B cell (primary cell): ENCODE results near the gene FBXL16. TPM values are rescaled to one million over a fixed set of nuclear protein-coding genes. Genes with fewer than 3 reads are reported as not detected.

Experiments used
- ATAC-seq: fragments of 200-7000 bp; cut with Tn5 transposase; one replicate; pipeline ENCODE4 v1.10.0; 2021; ENCODE audit warnings: low read depth, mild to moderate bottlenecking, moderate number of reproducible peaks, moderate library complexity
- CTCF ChIA-PET: fragments of 350-600 bp; sonication (Branson Sonifier 250); formaldehyde crosslinking; loops from one replicate; lab custom pipeline; 2021; ENCODE audit warnings: antibody characterized with exemption, inconsistent platforms; lab: Charles Lee
- POLR2A ChIA-PET: fragments of 350-600 bp; sonication (Branson Sonifier 250); formaldehyde crosslinking; loops from one replicate; lab custom pipeline; 2021; ENCODE audit warnings: antibody characterized with exemption; lab: Charles Lee
- DNase-seq: peaks from one replicate; pipeline ENCODE4 v3.0.0; 2013
- H2AFZ ChIP-seq: 2 replicates; pipeline ENCODE4 v1.6.1; 2012; ENCODE audit warnings: mild to moderate bottlenecking, low read depth, low read length; ENCODE audit not compliant: insufficient read depth, poor library complexity, severe bottlenecking
- H3K27ac ChIP-seq, 2 donors: 1 replicate in 1 of 2; 2 replicates in 1 of 2; pipeline ENCODE4 v1.5.1; 2012 to 2013; ENCODE audit warnings: low read length in 2 of 2, mild to moderate bottlenecking in 2 of 2, moderate library complexity in 1 of 2
- H3K27me3 ChIP-seq, 4 experiments: fragments of 200-600 bp in 1 of 4; sonication (generic) in 1 of 4; replicated peaks in 1 of 4; 1 replicate in 2 of 4; 2 replicates in 2 of 4; pipeline versions ENCODE4 v1.6.1 to v1.7.0; 2013 to 2016; ENCODE audit warnings: low read length in 3 of 4, mild to moderate bottlenecking in 2 of 4, mixed read lengths in 1 of 4, moderate library complexity in 1 of 4; ENCODE audit not compliant: insufficient read depth in 4 of 4, control insufficient read depth in 3 of 4; ENCODE audit errors: control extremely low read depth in 1 of 4
- H3K36me3 ChIP-seq, 2 experiments: replicated peaks in 1 of 2; 1 replicate in 1 of 2; 2 replicates in 1 of 2; pipeline versions ENCODE4 v1.6.1 to v1.7.1; 2013; ENCODE audit warnings: low read length in 1 of 2; ENCODE audit not compliant: insufficient read depth in 2 of 2, control insufficient read depth in 1 of 2; ENCODE audit errors: control extremely low read depth in 1 of 2, extremely low read depth in 1 of 2
- H3K4me1 ChIP-seq, 2 donors: fragments of 200-600 bp in 1 of 2; sonication (generic) in 1 of 2; 1 replicate in 1 of 2; 2 replicates in 1 of 2; pipeline versions ENCODE4 v1.5.1 to v1.6.1; 2013 to 2017; ENCODE audit warnings: low read length in 2 of 2; ENCODE audit not compliant: control insufficient read depth in 2 of 2, insufficient read depth in 2 of 2
- H3K4me2 ChIP-seq: replicated peaks from 2 replicates; pipeline ENCODE3; 2012; ENCODE audit warnings: mild to moderate bottlenecking, low read depth, low read length; ENCODE audit not compliant: poor library complexity, severe bottlenecking
- H3K4me3 ChIP-seq, 5 experiments: fragments of 200-600 bp in 1 of 5; sonication (generic) in 1 of 5; 1 replicate in 3 of 5; 2 replicates in 2 of 5; pipeline versions ENCODE4 v1.5.1 to v1.7.0; 2011 to 2016; ENCODE audit warnings: low read length in 4 of 5, mild to moderate bottlenecking in 4 of 5, low read depth in 2 of 5, control low read depth in 1 of 5, moderate library complexity in 1 of 5; ENCODE audit not compliant: insufficient read depth in 1 of 5; ENCODE audit errors: control extremely low read depth in 1 of 5, extremely low read depth in 1 of 5
- H3K79me2 ChIP-seq: fragments of 200-600 bp; sonication (generic); one replicate; pipeline ENCODE4 v1.6.0; 2016; ENCODE audit warnings: low read length; ENCODE audit not compliant: control insufficient read depth, insufficient read depth
- H3K9ac ChIP-seq: fragments of 200-600 bp; sonication (generic); 2 replicates; pipeline ENCODE4 v1.6.1; 2017; ENCODE audit warnings: mild to moderate bottlenecking, low read length, moderate library complexity
- H3K9me3 ChIP-seq, 3 donors: one replicate each; pipeline versions ENCODE4 v1.6.1 to v1.7.1; 2013; ENCODE audit warnings: low read length in 2 of 3; ENCODE audit not compliant: control insufficient read depth in 2 of 3, insufficient read depth in 1 of 3; ENCODE audit errors: control extremely low read depth in 1 of 3
- H4K20me1 ChIP-seq: 2 replicates; pipeline ENCODE4 v1.6.0; 2012; ENCODE audit warnings: mild to moderate bottlenecking, low read length; ENCODE audit not compliant: insufficient read depth, control insufficient read depth, poor library complexity, severe bottlenecking
- H3K27ac Mint-ChIP-seq: one replicate; pipeline ENCODE4 v1.8.0; 2021; ENCODE audit warnings: mixed read lengths
- H3K27me3 Mint-ChIP-seq: one replicate; pipeline ENCODE4 v1.8.0; 2021; ENCODE audit warnings: mixed read lengths
- H3K4me1 Mint-ChIP-seq: one replicate; pipeline ENCODE4 v1.8.0; 2021; ENCODE audit warnings: mixed read lengths
- H3K4me3 Mint-ChIP-seq: one replicate; pipeline ENCODE4 v1.8.0; 2021; ENCODE audit warnings: mixed read lengths
- H3K9me3 Mint-ChIP-seq: one replicate; pipeline ENCODE4 v1.8.0; 2022; ENCODE audit warnings: mixed read lengths; ENCODE audit not compliant: insufficient read depth
- EZH2 ChIP-seq: IDR thresholded peaks from 2 replicates; pipeline ENCODE4 v1.6.1; 2012; ENCODE audit warnings: borderline replicate concordance, low read depth, mild to moderate bottlenecking, moderate library complexity, low read length; ENCODE audit not compliant: insufficient read depth, poor library complexity, severe bottlenecking
- WGBS: methylation state at CpG from one replicate; pipeline ENCODE4 v1.1.5; 2013; ENCODE audit warnings: missing lambda C conversion rate; ENCODE audit not compliant: insufficient coverage; 5-methylcytosine and 5-hydroxymethylcytosine counted together
- intact Hi-C: fragments of 100-400 bp; cut with micrococcal nuclease; formaldehyde crosslinking; loops from one replicate; pipeline ENCODE4 v1.10.0; 2022
- polyA plus RNA-seq: library from polyadenylated mRNA; depleted of rRNA; stranded (reverse); fragments of >200 nt; gene quantifications from 2 replicates; pipeline ENCODE4 v1.2.3, GENCODE V29; 2012
- total RNA-seq, 2 donors: library from RNA; stranded (reverse); fragments of 120-200 nt in 1 of 2; gene quantifications; 1 replicate in 1 of 2; 2 replicates in 1 of 2; pipeline versions ENCODE4 v1.2.3 to v1.2.4, GENCODE V29; 2013 to 2022
- TF ChIP-seq, protein P1 (sequence below): fragments of 200-600 bp; IDR thresholded peaks from one replicate; pipeline ENCODE4 v1.8.0; 2022; ENCODE audit warnings: antibody characterized with exemption, mild to moderate bottlenecking

The FBXL16 gene
- total and polyA plus RNA-seq, 2 donors (not counting 1 experiment from before 2014, with no cell fraction given) = 2.2 to 5.8 TPM

DNA sequence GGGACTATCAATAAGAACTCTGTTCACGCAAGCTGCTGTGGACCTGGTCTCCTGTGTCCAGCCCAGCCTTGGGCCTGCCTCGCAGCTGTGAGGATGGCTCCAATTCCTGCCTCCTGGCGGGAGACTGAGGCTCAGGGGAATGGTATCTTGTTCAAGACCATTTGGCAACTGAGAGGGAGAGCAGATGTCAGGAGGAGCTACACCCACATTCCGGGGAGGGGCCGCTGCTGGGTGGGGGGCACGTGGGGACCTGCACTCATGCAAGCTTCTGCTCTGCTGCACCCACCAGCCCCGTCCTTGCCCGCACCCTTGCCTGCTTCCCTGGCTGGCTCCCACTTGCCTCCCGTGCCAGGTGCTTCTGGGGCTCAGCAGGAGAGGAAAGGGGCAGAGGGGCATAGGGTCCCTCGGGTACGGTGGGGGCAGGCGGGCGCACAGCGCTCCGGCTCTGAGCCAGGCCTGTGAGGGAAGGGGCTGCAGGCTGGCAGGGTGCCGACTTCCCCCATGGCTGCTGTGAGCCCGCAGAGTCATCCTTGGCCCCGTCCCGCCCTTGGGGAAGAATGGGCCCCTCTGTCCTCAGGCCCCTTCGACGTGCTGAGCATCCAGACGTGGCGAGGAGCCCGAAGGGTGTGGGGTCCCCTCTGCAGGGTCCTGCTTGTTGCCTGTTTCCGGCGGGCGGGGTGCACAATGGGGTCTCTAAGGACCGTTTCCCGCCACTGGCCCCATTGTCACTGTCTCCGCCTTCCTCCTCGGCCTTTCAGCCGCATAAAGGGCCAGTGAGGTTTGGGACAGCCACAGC lies 12.0 kb upstream of the FBXL16 start:
- peaks cover 6% of the 10 kb centered on the region for H3K27me3 Mint-ChIP-seq
- Histone ChIP-seq H3K4me3 (no peak overlapping the region), H3K4me1 (peaks cover 28 to 39% of the 10 kb centered on the region in 2 donors), H3K27ac (no peak overlapping the region), H3K9me3 (peaks cover 0 to 15% (median 0%) of the 10 kb centered on the region in 3 donors), H4K20me1 (peaks cover 20% of the 10 kb centered on the region), H3K27me3 (peaks cover 0 to 23% (median 10%) of the 10 kb centered on the region in 4 experiments), H3K9ac (no peak overlapping the region), H2AFZ (no peak overlapping the region), H3K79me2 (no peaks in the 10 kb centered on the region), H3K36me3 (no peaks in the 10 kb centered on the region), H3K4me2 (no peak overlapping the region)
- peaks cover 11% of the 10 kb centered on the region for H3K4me1 Mint-ChIP-seq
- no peak for ATAC-seq
- POLR2A ChIA-PET = interaction anchor here (1.9 kb wide), 1 partner anchor 10 kb away, joined by 8 read pairs; no protein-coding TSS in a partner anchor
- intact Hi-C loops = loop anchor here (5.0 kb wide), 1 partner anchor 255 kb away; the partner anchor contains the start of gene LMF1
- CTCF ChIA-PET = interaction anchor here (1.3 kb wide), 1 partner anchor 10 kb away, joined by 3 read pairs; no protein-coding TSS in a partner anchor
- H3K4me3 Mint-ChIP-seq = no peak overlapping the region
- TF ChIP-seq, protein P1, sequence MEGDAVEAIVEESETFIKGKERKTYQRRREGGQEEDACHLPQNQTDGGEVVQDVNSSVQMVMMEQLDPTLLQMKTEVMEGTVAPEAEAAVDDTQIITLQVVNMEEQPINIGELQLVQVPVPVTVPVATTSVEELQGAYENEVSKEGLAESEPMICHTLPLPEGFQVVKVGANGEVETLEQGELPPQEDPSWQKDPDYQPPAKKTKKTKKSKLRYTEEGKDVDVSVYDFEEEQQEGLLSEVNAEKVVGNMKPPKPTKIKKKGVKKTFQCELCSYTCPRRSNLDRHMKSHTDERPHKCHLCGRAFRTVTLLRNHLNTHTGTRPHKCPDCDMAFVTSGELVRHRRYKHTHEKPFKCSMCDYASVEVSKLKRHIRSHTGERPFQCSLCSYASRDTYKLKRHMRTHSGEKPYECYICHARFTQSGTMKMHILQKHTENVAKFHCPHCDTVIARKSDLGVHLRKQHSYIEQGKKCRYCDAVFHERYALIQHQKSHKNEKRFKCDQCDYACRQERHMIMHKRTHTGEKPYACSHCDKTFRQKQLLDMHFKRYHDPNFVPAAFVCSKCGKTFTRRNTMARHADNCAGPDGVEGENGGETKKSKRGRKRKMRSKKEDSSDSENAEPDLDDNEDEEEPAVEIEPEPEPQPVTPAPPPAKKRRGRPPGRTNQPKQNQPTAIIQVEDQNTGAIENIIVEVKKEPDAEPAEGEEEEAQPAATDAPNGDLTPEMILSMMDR = no peak
- no peak for TF ChIP-seq EZH2
- no peak overlapping the region for H3K27ac Mint-ChIP-seq
- WGBS = 84% methylated on average over 32 of the region's 32 CpGs
- no peaks in the 10 kb centered on the region for H3K9me3 Mint-ChIP-seq
- no peak for DNase-seq
